ENCODE measurements around the gene PRKCB.

PRKCB gene

DNA sequence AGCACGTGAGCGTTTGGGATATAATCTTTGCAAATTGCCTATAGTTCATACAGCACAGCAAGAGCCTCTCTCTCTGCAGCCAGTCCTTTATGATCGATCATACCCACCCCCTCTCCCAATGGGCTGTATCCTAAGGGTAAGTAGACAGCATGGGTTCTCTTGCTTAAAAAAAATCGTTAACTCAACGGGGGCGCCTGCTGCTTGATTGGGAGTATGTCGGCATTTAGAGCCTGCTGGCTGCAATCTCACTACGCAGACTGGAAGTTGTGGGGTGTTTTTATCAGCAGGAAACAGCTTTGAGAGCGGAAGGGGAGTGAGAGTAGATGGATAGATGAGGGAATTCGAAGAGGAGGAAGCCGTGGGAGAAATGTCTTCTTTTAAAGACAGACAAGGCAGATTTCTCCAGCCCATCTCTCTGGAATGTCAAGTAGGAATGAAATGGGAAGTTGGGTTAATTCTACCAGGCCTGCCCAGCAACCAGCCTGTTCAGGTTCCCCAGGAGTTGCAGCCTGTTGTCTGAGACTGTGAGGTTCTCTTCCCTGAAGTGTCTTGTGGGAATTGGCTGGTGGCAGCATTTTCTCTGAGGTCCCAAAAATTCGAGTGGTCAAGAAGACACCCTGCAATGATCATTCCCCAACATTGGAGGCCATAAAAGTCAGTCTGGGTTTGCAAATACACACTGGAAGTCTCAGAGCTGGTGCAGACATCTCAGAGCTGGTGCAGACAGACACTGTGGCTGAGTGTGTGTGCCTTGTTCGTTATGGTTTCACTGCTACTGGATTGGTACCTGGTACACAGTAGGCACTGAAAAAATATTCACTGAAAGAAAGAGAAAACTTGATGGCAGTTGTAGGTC lies 65.6 kb downstream of the PRKCB start:
- peak overlapping the region; percentile 84 for H3K4me2 ChIP-seq (ENCODE audit: low read depth, low read length, poor library complexity, severe bottlenecking)
- H3K4me3 ChIP-seq (ENCODE audit: low read length, poor library complexity, severe bottlenecking) = peak overlapping the region; percentile 70
- TF ChIP-seq CTCF (conservative IDR thresholded peaks at IDR 0.05; ENCODE audit: low read length) = peak; percentile 38; the same call in 1 of the 2 replicates
- TF ChIP-seq EZH2phosphoT487 (IDR thresholded peaks at IDR 0.05; ENCODE audit: borderline replicate concordance) = no peak
- H3K4me1 ChIP-seq (ENCODE audit: insufficient read depth, low read length, poor library complexity, severe bottlenecking) = peaks cover 78% of the 10 kb centered on the region
- H3K36me3 ChIP-seq (ENCODE audit: insufficient read depth, low read length) = no peaks in the 10 kb centered on the region
- H3F3A ChIP-seq (ENCODE audit: low read depth) = peaks cover 9% of the 10 kb centered on the region; the same call in 1 of the 2 replicates
- no peaks in the 10 kb centered on the region for H3K27me3 ChIP-seq (ENCODE audit: insufficient read depth, low read length, poor library complexity, severe bottlenecking)
- H2AFZ ChIP-seq (ENCODE audit: low read length) = no peak overlapping the region
- no peaks in the 10 kb centered on the region for H4K20me1 ChIP-seq (ENCODE audit: insufficient read depth, low read length, poor library complexity, severe bottlenecking)
- peaks cover 73% of the 10 kb centered on the region for H3K79me2 ChIP-seq (ENCODE audit: insufficient read depth, low read length)
- no peaks in the 10 kb centered on the region for H3K9me2 ChIP-seq (replicated peaks; ENCODE audit: low read depth, low read length)
- no peaks in the 10 kb centered on the region for H3K9me3 ChIP-seq (ENCODE audit: insufficient read depth, low read depth, low read length)
- peak overlapping the region; percentile 81 for H3K9ac ChIP-seq (ENCODE audit: low read depth, low read length, poor library complexity, severe bottlenecking)

- Histone ChIP-seq H3K4me2 (ENCODE audit: low read depth, low read length, poor library complexity, severe bottlenecking) (peak overlapping the region; percentile 84), H3K4me1 (ENCODE audit: insufficient read depth, low read length, poor library complexity, severe bottlenecking) (peaks cover 78% of the 10 kb centered on the region), H3K9me2 (replicated peaks; ENCODE audit: low read depth, low read length) (no peaks in the 10 kb centered on the region), H3K9ac (ENCODE audit: low read depth, low read length, poor library complexity, severe bottlenecking) (peak overlapping the region; percentile 81), H3K4me3 (ENCODE audit: low read length, poor library complexity, severe bottlenecking) (peak overlapping the region; percentile 70), H3K27me3 (ENCODE audit: insufficient read depth, low read length, poor library complexity, severe bottlenecking) (no peaks in the 10 kb centered on the region), H3F3A (ENCODE audit: low read depth) (peaks cover 9% of the 10 kb centered on the region; the same call in 1 of the 2 replicates), H3K36me3 (ENCODE audit: insufficient read depth, low read length) (no peaks in the 10 kb centered on the region), H4K20me1 (ENCODE audit: insufficient read depth, low read length, poor library complexity, severe bottlenecking) (no peaks in the 10 kb centered on the region), H2AFZ (ENCODE audit: low read length) (no peak overlapping the region), H3K9me3 (ENCODE audit: insufficient read depth, low read depth, low read length) (no peaks in the 10 kb centered on the region), H3K79me2 (ENCODE audit: insufficient read depth, low read length) (peaks cover 75% of the 10 kb centered on the region)
- no peak for TF ChIP-seq EZH2phosphoT487 (IDR thresholded peaks at IDR 0.05; ENCODE audit: borderline replicate concordance)
- TF ChIP-seq CTCF (conservative IDR thresholded peaks at IDR 0.05; ENCODE audit: low read length) = no peak
These were observed 66.4 kb downstream of the PRKCB start for GRCh38 chr16:23902034-23902747.

DNA sequence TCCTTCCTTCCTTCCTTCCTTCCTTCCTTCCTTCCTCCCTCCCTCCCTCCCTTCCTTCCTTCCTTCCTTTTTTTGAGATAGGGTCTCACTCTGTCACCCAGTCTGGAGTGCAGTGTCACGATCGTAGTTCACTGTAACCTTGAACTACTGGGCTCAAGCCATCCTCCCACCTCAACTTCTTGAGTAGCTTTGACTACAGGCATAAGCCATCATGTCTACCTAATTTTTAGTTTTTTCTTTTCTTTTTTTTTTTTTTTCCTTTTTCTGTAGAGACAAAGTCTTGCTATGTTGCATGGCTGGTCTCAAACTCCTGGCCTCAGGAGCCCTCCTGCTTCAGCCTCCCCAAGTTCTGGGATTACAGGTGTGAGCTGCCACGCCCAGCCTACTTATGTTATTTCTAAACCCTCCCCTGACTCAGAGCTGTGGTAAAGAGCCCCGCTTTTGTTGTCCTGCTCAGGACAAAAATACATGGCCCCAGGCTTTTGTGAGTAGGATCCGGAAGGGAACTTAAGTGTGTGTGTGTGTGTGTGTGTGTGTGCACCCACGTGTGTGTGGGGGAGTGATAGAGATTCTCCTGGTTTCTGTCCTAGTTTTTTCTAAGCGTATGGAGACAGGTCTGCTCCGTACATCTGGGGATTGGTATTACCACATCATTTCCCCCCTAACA lies 67.1 kb downstream of the PRKCB start:
- no peaks in the 10 kb centered on the region for H3K9me3 ChIP-seq (ENCODE audit: insufficient read depth, low read depth, low read length)
- no peaks in the 10 kb centered on the region for H3K27me3 ChIP-seq (ENCODE audit: insufficient read depth, low read length, poor library complexity, severe bottlenecking)
- H3K79me2 ChIP-seq (ENCODE audit: insufficient read depth, low read length) = peaks cover 82% of the 10 kb centered on the region
- H3K4me2 ChIP-seq (ENCODE audit: low read depth, low read length, poor library complexity, severe bottlenecking) = peak overlapping the region; percentile 32
- no peaks in the 10 kb centered on the region for H3K36me3 ChIP-seq (ENCODE audit: insufficient read depth, low read length)
- H3K4me3 ChIP-seq (ENCODE audit: low read length, poor library complexity, severe bottlenecking) = no peak overlapping the region
- peaks cover 5% of the 10 kb centered on the region; the same call in 1 of the 2 replicates for H3F3A ChIP-seq (ENCODE audit: low read depth)
- TF ChIP-seq EZH2phosphoT487 (IDR thresholded peaks at IDR 0.05; ENCODE audit: borderline replicate concordance) (no peak), CTCF (conservative IDR thresholded peaks at IDR 0.05; ENCODE audit: low read length) (no peak)
- H2AFZ ChIP-seq (ENCODE audit: low read length) = no peak overlapping the region
- H3K9ac ChIP-seq (ENCODE audit: low read depth, low read length, poor library complexity, severe bottlenecking) = peak overlapping the region; percentile 46
- no peaks in the 10 kb centered on the region for H3K9me2 ChIP-seq (replicated peaks; ENCODE audit: low read depth, low read length)
- no peaks in the 10 kb centered on the region for H4K20me1 ChIP-seq (ENCODE audit: insufficient read depth, low read length, poor library complexity, severe bottlenecking)
- peaks cover 80% of the 10 kb centered on the region for H3K4me1 ChIP-seq (ENCODE audit: insufficient read depth, low read length, poor library complexity, severe bottlenecking)
